GM21447 (cell line): Measurements from ENCODE around the gene LARGE1.

Source experiments
- ATAC-seq: cut with Tn5 transposase; IDR thresholded peaks from one replicate; pipeline ENCODE4 v1.9.1; 2021; ENCODE audit not compliant: unreplicated experiment

Gene LARGE1

DNA sequence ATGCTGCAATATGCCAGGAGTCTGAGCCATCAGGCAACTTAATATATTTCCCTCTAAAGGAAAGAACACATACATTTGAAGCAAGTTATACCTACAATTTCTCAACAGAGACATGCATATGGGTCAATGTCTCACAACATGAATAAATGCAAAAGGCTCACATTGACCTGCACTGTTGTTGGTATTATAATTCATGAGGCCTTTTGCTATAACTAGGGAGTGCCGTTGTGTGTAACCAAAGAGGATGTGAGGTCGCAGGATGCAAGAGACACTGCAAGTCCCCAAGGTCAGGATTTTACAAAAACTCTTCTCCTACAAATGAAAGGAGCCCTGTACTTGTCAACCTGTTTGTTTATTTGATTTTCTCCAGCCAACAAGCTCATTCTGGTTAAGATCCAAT, 250.5 kb downstream of the LARGE1 start:
- no peak for ATAC-seq

GRCh38 chr22:33666961-33667619, 253.2 kb downstream of the LARGE1 start:
- ATAC-seq = no peak

DNA sequence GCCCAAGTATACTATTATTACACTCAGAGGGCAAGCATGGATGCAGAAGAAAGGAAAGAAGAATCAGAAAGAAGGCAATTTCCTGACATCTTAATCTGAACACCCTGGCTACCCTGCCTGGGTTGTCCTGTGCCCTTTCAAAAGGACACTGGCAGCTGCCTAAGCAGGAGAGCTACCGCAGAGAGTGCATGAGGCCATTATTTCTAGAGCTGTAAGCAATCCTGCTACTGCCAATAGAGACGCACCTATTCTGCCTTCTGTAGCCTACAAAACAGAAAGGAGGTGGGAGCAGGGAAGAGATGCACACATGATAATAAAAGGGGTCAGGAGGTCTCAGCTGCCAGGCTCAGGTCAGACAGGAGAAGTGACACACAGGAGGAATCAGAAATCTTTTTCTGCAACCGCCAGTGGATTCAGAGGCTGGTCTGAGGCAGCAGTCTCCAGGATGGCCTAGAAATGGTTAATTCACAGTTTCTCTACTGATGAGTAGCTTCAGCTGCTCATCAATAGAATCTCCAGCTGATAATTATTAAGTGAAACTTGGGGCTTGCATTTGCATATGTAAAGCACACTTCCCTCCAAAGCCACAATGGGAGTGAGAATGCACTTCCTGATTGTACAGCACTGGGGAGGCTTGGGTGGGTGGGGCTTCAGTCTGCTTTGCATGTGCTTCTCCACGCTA, 253.9 kb downstream of the LARGE1 start:
- no peak for ATAC-seq

DNA sequence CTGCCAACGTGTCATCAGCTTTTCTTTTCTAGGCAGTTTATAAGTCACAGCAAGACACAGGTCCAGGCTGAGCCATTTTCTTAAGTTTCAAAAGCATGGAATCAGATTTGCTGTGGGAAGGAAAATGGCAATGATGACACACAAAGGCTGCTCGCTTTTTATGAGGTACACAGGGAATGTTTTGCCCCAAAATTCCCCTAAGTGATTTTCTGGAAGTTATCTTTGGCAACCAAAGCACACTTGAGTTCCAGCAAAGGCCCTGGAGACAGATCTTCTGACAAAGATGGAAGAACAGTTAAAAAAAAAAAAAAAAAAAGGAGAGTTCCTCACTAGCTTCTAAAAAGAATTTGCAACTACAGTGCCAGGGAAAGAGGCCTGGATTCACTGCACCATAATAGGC, 260.8 kb downstream of the LARGE1 start:
- ATAC-seq = no peak

DNA sequence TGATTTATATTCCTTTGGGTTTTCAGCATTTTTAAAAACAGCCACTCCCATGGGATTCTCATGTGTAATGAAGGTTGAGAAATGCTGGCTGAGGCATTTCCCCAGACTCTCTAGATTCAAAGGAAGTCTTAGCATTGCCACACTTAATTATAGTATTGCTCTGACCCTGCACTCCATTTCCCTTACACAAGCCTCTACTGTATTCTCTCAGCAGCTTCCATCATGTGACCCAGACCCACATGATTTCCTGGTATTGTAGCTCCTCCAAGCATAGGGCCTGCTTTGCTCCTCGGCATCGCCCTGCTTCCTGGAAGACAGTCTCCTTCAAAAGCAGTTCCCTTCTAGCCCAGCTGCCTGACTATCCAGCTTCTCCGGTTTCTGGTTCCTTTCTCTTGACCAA, 261.5 kb downstream of the LARGE1 start:
- ATAC-seq = no peak

- ATAC-seq = no peak
Observed at GRCh38 chr22:33657670-33658069, 262.6 kb downstream of the LARGE1 start.

- no peak for ATAC-seq
Observed at GRCh38 chr22:33656808-33657628, 263.3 kb downstream of the LARGE1 start.

- no peak for ATAC-seq
Observed at GRCh38 chr22:33654173-33654895, 265.9 kb downstream of the LARGE1 start.

GRCh38 chr22:33653532-33654063, 266.7 kb downstream of the LARGE1 start:
- no peak for ATAC-seq

DNA sequence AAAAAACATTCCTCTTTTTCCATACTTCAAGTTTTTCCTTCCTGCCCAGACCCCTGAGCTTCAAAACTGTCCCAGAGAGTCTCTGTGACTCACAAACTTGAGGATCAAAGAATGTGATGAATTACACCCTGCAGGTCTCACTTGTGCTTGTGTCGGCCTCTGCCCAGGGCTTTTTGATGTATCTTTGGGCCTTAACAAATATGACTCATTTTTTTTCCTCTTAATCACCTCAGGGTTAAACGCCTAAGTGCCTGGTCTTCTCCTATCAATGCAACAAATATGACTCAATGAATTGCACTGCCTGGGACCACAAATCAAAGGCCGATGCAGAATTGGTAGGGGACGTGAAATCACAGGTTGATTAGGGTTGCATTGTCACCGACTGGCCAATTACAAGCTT, 267.7 kb downstream of the LARGE1 start:
- ATAC-seq = no peak

DNA sequence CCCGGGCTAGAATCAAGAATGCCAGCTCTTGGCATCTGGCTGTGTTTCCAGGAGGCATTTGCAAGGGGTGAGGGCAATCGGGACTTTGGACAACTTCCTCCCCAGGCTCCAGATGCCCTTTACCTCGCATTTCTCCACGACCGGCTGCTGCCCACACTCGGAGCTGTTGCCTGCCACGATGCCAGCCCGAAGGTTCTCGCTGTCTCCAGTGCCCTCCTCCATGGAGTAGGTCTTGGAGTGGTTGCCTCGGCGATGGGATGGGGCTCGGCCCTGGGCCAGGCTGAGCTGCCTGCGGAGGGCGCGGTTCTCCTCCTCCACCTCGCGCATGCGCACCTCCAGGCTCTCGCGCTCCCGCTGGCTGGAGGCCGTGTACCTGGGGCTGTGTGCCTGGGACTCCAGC, 270.0 kb downstream of the LARGE1 start:
- no peak for ATAC-seq

DNA sequence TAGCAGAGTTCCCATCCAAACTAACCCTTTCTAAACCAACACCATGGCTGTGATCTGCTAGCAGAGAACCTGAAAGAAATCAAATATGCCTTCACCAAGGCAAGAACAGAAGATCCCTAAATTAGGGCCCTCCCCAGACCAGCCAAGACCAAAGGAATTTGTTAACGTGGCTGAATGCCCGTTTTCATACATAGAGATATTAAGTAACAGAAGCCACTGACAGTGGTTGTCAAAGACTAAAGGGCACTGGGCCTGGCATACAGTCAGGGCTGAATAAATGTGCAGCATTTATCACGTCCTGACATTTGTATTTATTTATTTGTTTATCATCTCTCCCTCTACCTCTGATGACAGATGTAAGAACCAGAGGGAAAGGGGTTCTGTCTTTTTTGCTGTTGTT, 271.8 kb downstream of the LARGE1 start:
- no peak for ATAC-seq

DNA sequence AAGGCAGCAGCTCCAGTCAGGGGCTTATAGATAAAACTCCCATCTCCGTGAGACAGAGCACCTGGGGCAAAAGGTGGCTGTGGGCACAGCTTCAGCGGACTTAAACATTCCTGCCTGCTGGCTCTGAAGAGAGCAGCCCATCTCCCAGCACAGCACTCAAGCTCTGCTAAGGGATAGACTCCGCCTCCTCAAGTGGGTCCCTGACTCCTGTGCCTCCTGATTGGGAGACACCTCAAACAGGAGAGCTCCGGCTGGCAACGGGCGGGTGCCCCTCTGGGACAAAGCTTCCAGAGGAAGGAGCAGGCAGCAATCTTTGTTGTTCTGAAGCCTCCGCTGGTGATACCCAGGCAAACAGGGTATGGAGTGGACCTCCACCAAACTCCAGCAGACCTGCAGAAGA, 279.4 kb downstream of the LARGE1 start:
- no peak for ATAC-seq

GRCh38 chr22:33639588-33640254, 280.6 kb downstream of the LARGE1 start:
- ATAC-seq = no peak

DNA sequence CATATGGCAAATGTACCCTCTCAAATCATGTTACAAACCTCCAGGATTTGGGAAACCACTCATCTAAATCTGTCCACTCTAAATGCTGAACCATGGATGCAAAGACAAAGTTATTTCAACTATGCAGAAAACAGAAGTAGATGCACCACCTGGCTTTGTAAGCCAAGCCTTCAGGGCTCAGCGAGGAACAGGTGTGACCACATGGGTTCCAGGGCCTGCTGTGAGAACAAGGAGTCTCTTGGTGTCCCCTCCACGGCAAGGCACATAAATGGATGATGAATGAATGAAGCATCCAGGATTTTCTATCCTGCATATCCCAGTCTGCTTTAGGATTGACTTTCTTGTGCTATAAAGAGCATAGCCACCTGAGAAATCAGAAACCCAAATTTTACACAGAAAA, 284.5 kb downstream of the LARGE1 start:
- no peak for ATAC-seq

GRCh38 chr22:33631777-33632176, 288.5 kb downstream of the LARGE1 start:
- no peak for ATAC-seq

GRCh38 chr22:33625959-33626358, 294.3 kb downstream of the LARGE1 start:
- no peak for ATAC-seq

- ATAC-seq = no peak
Observed at GRCh38 chr22:33620085-33620484, 300.2 kb downstream of the LARGE1 start.

DNA sequence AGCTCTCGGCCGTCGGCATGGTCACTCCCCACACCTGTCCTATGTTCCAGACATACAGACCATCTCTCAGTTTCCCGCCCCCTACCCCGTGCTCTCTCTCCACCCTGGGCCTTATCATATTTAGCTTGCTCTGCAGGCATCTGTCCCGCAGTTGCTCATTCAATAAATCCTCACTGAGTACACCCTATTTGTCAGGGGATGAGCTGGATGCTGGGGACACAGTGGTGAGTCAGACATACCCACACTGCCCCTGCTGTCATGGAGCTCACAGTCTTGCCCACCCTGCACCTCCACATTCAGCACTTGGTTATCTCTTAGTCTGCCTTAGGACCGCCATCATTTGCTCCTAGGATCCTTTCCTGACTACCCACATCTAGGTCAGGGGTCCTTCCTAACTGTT, 313.8 kb downstream of the LARGE1 start:
- ATAC-seq = no peak

- ATAC-seq = no peak
Observed at GRCh38 chr22:33605666-33606065, 314.6 kb downstream of the LARGE1 start.

GRCh38 chr22:33605221-33605620, 315.1 kb downstream of the LARGE1 start:
- no peak for ATAC-seq
